Nephron progenitor cell (in vitro differentiated cells): ENCODE results near the gene SV2A.

Experiments used
- DNase-seq: peaks from one replicate; pipeline ENCODE4 v3.0.0; 2021
- H3K27ac Mint-ChIP-seq: 2 replicates; pipeline ENCODE4 v1.8.0; 2021; ENCODE audit warnings: mild to moderate bottlenecking, moderate library complexity, mixed read lengths
- H3K27me3 Mint-ChIP-seq: 2 replicates; pipeline ENCODE4 v1.8.0; 2021; ENCODE audit warnings: mild to moderate bottlenecking, low read depth, mixed read lengths; ENCODE audit not compliant: poor library complexity
- H3K36me3 Mint-ChIP-seq: 2 replicates; pipeline ENCODE4 v1.8.0; 2021; ENCODE audit warnings: low read depth, mixed read lengths
- H3K4me1 Mint-ChIP-seq: 2 replicates; pipeline ENCODE4 v1.8.0; 2021; ENCODE audit warnings: mixed read lengths
- H3K4me3 Mint-ChIP-seq: 2 replicates; pipeline ENCODE4 v1.8.0; 2021; ENCODE audit warnings: mild to moderate bottlenecking, moderate library complexity, mixed read lengths
- H3K9me3 Mint-ChIP-seq: 2 replicates; pipeline ENCODE4 v1.8.0; 2021; ENCODE audit warnings: mild to moderate bottlenecking, moderate library complexity, mixed read lengths
- CTCF ChIP-seq: fragments of 200-600 bp; sonication (generic); IDR thresholded peaks from 2 replicates; pipeline ENCODE4 v1.5.0; 2021; ENCODE audit warnings: antibody characterized with exemption

SV2A gene

GRCh38 chr1:149923626-149924025, 6.0 kb upstream of the SV2A start:
- H3K9me3 Mint-ChIP-seq, result no peaks in the 10 kb centered on the region
- no peak for DNase-seq
- H3K4me3 Mint-ChIP-seq, result no peak overlapping the region
- TF ChIP-seq CTCF, result no peak
- H3K27me3 Mint-ChIP-seq, result no peaks in the 10 kb centered on the region
- no peak overlapping the region for H3K27ac Mint-ChIP-seq
- peaks cover 47% of the 10 kb centered on the region for H3K36me3 Mint-ChIP-seq
- peaks cover 50% of the 10 kb centered on the region for H3K4me1 Mint-ChIP-seq

GRCh38 chr1:149916898-149917252, 769 bp downstream of the SV2A start:
- H3K9me3 Mint-ChIP-seq, result no peaks in the 10 kb centered on the region
- peak overlapping the region; percentile 81 for H3K4me3 Mint-ChIP-seq
- TF ChIP-seq CTCF, result no peak
- peaks cover 6% of the 10 kb centered on the region for H3K27me3 Mint-ChIP-seq
- peaks cover 26% of the 10 kb centered on the region for H3K36me3 Mint-ChIP-seq
- no peak overlapping the region for H3K27ac Mint-ChIP-seq
- H3K4me1 Mint-ChIP-seq, result peaks cover 63% of the 10 kb centered on the region
- DNase-seq, result no peak

GRCh38 chr1:149916193-149916897, 1.3 kb downstream of the SV2A start:
- Mint-ChIP-seq H3K36me3 (peaks cover 27% of the 10 kb centered on the region), H3K9me3 (no peaks in the 10 kb centered on the region), H3K27me3 (peaks cover 10% of the 10 kb centered on the region), H3K4me3 (peak overlapping the region; percentile 81), H3K4me1 (peaks cover 64% of the 10 kb centered on the region), H3K27ac (peak overlapping the region; percentile 96)
- no peak for TF ChIP-seq CTCF
- peak; percentile 26 for DNase-seq

GRCh38 chr1:149915429-149916192, 2.0 kb downstream of the SV2A start:
- Mint-ChIP-seq H3K9me3 (no peaks in the 10 kb centered on the region), H3K27me3 (peaks cover 12% of the 10 kb centered on the region), H3K36me3 (peaks cover 34% of the 10 kb centered on the region), H3K27ac (peak overlapping the region; percentile 96), H3K4me3 (peak overlapping the region; percentile 81), H3K4me1 (peaks cover 71% of the 10 kb centered on the region)
- DNase-seq, result peak; percentile 62
- TF ChIP-seq CTCF, result no peak

GRCh38 chr1:149914545-149914944, 3.1 kb downstream of the SV2A start:
- Mint-ChIP-seq H3K9me3 (no peaks in the 10 kb centered on the region), H3K27me3 (peaks cover 12% of the 10 kb centered on the region), H3K27ac (no peak overlapping the region), H3K36me3 (peaks cover 38% of the 10 kb centered on the region), H3K4me3 (no peak overlapping the region), H3K4me1 (peaks cover 74% of the 10 kb centered on the region)
- no peak for DNase-seq
- TF ChIP-seq CTCF, result no peak
